ENCODE results near the gene NTM.

Gene NTM

DNA sequence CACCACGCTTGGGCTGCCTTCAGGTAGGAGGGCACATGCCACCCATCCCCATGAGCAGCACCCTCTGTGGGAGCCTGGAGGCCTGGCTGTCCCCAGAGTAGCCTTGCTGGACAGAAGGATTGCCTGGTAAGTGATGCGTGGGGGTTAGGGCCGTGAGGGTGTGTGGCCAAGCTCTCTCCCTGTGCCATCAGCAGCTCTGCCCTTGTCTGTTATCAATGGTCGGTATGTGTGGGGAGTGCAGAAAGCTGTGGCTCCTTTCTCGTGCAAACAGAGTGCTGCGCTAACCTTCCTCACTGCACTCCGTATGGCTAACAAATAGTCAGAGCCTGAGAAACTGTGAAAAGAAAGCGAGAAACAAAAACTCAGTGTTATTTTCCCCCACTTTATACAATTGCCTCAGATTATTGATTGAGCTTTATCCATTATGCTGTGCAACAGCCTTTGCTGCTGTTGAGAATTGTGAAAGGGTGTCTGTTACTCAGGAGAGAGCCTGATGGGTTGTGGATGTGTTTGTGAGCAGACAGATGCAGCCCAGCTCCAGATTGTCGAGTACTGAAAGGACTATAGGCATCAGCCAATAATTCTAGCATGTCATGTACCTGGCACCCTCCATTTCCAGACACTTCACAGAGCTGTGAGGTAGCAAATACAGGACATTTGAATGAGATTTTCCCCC lies 432.2 kb downstream of the NTM start:
- DNase-seq, result no peak

DNA sequence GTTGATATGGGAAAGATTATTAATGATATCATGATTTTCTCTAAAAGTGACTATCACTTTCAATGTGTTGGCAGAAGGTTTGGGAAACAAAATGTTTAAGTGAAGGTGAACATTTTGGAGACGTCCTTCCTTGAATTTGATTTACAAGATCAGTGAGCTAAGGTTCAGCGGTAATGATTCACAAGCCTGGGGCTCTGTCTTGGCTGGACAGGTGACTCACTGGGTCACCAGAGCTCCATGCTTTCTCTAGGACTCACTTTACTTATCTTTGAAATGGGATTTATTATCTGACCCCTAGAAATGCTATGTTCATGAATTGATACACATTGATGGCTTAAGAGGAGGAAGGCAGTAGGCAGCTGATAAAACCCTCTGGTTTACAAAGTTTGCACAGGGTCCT lies 437.5 kb downstream of the NTM start:
- no peak for DNase-seq

DNA sequence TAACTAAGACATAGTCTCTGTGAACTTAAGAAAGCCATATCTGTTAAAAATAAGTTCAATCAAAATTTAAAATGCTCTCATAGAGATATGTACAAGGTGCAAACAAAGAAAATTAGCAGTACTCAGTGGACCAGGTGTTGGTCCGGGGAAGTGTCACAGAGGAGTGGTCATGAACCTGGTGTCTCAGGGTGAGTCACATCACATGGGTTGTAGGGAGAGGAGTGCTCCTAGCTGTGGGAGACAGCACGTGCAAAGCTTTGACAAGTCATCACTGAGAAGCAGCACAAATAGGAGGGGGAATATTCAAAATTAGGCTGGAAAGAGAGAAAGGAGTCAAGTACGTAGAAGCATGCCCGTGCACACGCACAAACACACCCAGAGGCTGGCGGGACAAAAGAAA lies 438.1 kb downstream of the NTM start:
- no peak for DNase-seq

DNA sequence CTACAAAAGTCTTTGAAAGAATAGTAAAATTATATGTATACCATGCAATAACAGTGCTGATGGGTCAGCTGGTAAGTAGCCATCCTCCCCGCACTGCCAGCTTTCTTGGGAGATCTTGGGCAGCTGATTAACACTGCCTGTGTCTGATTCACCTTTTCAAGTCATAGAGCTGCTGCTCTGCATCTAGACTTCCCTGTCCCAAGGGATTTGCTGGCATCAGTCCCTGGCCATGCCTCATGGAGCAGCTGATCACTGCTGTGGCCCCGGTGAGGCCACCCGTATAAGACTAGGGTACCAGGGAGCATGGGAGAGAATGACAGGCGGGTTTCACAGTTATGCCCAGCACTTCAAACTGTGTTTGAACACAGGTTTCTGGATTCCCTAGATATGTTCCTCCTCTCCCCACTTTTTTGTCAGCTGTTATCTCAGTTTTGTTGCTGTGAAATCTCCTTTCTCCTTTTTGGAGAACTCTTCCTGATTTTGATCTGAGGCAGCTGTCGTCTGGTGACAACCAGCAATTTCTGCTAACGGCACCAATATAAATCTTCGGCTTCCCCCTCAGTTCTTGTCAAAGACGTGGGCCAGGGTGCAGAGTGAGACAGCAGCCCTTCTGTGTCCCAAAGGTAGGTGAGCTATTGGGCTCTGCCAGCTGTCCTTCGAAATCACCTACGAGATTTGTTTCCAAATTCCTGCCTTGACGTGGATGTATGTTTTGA lies 438.9 kb downstream of the NTM start:
- DNase-seq, result no peak

DNA sequence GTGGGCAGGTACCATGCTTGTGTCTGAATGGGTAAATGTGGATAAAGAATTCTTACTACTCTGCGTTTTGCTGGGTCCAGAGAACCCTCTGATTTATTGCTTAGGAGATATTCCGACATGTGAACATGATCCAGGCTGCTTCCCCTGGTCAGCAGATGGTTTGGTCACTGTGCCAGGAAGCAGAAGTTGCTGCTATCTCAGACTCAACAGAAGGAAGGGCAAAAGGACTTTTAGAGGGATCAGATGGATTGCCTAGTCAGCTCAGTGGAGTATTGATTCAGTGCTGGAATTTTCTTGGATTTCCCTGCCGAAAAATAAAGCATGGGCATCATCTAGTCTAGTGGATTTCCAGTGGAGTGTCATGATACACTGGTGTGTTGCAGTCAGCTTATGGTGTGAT lies 440.1 kb downstream of the NTM start:
- DNase-seq, result no peak

DNA sequence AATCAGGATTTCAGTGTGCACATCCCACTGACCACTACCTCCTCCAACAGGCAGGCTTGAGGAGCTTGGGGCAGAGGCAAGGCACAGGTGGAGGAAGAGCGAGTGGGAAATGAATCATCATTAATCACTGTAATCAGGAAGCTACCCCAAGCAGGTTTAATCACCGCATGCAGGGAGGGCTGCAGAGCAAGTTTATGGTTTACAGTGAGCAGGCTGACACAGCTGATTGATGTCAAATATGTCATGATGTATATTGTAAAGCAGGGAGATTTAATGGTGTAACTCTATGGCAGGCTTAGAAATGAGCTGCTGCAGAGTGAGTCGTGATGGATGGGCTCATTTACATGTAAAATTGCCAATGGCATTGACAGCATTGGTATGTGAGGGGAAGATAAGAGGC lies 441.0 kb downstream of the NTM start:
- DNase-seq, result no peak

DNA sequence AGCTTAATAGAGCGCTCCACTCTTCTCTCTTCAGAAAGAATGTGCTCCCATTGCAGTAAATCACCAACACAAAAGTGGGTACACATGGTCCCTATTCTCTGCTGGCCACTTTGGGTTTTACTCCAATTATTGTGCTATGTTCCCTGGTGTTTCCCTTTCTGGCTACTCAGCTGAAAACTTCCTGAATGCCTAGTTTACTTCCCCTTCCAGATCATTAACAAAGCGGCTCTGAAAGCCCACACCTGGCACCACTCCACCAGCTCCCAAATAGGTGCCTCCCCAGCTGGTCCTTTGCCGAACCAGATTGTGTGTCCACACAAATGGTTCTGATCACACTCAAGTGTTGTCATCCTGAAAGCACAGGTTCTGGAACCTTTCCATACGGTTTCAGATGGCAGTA lies 443.7 kb downstream of the NTM start:
- no peak for DNase-seq

DNA sequence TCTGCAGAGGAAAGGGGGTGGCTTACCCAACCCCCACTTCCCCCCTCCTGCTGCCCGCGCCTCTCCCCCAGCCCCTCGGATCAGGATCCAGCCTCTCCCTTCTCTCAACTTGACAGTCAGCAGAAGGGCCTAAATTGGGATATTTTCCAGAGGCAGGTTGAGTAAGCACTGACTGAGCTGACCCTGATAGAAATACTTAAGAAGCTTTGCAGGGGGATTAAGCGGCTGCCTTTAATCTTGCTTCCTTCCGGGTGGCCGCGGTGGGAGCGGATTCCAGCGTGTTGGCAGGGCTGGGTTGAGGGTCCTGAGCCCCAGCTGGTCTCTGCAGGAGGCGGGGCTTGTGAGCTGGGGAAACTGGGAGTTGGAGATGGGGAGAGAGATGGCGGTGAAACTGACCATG lies 445.2 kb downstream of the NTM start:
- no peak for DNase-seq

DNA sequence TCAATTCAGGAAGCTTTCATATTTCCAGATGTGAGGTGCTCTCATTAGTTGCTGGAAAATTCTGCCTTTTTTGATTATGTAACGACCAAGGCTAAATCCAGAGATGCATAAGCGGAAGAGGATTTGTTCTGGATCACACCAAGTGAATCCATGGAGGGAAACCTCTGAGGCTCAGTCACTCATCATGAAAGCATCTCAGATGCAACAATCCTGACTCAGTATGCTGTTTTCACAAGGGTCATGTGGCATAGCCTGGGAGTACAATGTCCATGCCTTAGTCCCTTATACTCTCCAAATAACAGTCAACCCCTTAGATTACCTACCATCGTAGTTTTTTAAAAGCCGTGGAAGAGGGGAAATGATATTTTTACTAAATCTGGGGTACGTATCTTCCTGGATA lies 445.6 kb downstream of the NTM start:
- no peak for DNase-seq

DNA sequence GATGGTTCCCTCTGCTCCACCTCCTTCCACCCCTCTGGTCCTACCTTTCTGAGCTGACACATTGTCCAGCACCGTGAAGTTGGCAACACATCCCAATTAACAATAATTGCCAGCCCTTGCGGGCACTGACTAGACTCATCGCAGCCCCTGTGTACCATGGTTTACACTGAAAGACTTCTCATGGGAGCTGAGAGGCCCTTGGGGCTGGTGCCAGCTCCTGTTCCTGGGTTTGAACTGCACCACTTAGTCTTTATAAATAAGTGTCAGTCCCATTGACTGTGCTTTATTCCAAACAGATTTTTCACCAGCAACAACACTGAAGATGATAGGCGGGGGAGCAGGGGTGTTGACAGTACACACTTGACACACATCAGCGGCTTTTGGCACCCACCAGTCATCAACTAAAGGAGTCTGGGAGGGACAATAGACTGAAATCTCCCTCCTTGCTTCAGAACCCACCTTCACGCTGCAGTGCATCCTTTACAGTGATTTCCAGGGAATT lies 447.3 kb downstream of the NTM start:
- no peak for DNase-seq

DNA sequence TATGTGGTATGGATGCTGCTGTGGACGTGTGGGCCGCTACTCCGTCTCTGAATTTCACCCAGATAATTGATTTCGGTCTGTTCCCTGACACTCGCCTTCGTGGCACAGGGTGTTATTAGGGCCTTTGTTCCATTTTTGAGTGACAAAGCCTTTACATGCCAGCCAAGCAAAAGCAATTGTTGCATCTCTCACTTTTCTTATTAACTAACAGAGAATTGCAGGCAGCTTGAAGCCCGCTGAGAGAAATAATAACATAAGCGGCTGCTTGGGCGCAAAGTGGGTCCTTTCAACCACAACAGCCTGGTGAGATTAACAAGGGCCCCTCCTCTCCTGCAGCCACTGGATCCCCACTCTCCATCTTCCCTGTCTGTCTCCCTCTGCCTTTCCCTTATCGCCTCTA lies 449.4 kb downstream of the NTM start:
- DNase-seq, result no peak

DNA sequence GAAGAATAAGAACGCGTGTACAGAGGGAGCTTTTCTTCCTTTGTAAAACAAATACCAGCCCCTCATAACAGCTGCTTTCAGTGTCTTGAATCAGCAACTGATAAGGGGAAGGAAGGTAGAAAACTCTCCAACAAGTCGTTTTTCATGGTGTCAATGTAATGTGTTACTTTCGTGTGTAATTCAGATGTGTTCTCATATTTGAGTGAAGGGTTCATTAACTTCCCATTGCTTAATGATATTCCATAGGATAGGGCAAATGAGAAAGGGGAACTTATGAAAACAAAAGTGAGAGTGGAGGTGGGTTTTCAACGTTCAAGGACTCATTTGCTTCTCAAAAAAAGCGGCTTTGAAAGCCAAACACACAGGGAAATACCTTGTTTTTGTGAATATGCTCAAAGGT lies 452.1 kb downstream of the NTM start:
- DNase-seq, result no peak

DNA sequence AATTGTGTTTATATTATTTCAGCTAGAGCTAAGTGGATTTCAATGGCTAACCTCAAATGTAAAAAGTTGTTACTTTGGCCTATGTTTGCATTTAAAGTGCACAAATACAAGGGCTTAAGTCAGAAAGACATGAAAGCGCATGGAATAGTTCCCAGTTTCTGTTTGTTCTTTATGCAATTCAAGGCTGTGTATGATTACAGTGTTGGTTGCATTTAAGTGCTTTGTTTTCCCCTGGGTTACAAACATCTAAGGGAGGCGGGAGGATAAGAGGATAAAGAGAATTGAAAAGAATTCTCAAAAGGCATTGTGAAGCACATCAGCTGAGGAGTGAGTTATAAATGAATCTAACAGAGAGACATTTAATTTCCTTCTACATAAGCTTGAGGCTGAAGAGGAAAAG lies 453.4 kb downstream of the NTM start:
- no peak for DNase-seq

DNA sequence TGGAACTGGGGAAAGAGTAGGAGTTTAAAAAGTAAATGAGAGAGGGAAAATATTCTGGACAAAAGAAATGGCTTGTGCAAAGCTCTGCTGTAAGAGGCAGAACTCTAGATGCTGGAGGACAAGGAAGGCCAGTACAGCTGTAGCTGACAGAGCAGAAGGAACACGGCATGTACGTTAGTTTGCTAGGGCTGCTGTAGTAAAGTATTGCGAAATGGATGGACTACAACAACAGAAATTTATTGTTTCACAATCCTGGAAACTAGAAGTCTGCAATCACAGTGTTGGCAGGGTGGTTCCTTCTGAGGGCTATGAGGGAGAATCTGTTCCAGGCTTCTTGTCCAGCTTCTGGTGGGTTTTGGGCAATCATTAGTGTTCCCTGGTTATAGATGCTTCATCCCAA lies 454.4 kb downstream of the NTM start:
- no peak for DNase-seq

DNA sequence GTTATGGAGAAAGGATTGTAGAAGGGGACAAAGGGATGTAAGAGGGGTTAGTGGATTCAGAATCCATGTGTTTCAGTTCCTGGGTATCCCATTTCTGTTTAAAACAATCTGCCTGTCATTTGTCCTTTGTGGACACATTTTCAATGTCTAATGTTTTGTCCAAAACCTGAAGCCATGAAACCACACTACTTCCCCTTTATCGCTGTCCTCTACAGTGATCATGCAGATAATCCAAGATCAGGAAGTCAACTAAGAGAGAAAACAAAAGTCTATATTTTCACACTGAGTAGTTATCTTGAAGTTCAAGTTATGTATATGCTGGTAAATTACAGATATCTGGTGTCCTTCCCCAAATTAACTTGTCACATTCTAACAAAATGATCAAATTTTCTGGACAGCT lies 457.0 kb downstream of the NTM start:
- no peak for DNase-seq

DNA sequence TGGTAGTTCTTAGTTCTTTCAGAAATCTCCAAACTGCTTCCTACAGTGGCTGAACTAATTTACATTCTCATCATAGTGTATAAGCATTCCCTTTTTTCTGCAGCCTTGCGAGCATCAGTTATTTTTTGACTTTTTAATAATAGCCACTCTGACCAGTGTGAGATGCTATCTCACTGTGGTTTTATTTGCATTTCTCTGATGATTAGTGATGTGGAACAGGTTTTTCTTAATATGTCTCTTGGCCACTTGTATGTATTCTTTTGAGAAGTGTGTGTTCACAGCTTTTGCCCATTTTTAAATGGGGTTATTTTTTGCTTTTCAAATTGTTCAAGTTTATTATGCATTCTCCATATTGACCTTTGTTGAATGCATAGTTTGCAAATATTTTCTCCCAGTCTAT lies 459.3 kb downstream of the NTM start:
- no peak for DNase-seq

DNA sequence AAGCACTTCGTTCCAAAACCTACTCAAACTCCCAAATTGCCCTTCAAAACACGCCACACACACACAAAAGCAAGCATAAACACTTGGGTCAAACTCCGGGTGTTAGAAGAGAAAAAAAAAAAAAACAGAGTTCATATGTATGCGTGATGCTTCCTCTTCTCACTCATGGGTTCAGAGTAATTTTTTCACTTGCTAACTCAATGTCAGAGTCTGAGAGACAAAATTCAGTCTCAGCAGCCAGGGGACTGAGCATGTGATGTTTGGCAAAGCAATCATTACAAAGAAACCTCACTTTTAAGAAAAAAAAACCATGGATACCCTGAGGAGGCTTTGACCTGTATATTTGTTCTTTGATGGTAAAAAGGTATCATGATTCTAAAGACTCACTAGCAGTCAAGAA lies 461.7 kb downstream of the NTM start:
- DNase-seq, result no peak

DNA sequence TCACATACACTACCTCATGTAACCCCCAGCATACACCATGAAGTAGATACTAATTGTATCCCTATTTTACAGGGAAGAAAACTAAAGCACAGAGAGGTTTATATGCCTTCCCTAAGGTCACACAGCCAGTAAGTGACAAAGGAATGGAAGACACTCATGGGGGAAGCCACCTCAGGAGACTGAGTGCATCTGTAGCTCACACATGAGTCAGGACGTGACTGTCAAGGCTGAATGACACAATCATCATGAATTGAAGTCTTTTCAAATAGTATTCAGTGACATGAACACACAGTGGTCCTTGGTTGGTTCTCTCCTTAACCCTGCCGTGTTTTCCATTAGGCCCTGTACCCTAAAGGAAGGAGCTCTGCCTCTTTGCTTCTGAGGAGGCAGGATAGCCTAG lies 463.0 kb downstream of the NTM start:
- no peak for DNase-seq

DNA sequence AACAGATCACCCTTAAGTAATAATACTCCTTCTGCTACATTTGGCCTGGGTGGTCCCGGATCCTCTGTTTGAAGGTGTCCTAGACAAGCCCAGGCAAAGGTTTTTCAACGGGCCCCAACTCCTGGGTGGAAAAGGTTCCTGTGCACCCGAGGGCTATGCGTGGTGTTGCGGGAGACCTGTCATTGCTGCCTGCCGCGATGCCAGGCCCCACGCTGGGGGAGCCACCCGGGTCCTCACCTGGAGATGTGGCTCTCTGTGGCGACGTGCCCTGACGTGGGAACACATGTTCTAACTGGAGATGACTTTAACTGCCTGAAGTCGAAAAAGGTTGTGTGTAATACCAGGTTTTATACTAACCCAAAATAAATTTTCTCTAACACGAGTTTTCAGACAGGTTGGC lies 467.1 kb downstream of the NTM start:
- no peak for DNase-seq

DNA sequence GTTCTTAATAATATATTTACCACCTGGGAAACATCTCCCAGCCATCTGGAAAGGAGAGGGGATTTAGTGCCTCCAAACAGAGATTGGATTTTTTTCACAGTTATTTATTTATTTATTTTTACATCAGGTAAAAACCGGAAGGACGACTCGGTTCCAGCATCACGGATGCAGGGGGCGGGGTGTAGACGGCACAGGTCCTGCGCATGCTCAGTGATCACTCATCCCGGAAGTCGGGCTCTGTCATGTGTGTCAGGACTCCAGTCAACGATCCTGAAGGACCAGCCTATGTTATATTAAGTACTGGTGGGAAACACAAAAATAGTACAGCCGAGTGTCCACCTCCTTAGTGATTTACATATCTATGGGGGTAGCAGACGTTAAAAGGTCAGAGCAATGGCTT lies 467.6 kb downstream of the NTM start:
- no peak for DNase-seq

DNA sequence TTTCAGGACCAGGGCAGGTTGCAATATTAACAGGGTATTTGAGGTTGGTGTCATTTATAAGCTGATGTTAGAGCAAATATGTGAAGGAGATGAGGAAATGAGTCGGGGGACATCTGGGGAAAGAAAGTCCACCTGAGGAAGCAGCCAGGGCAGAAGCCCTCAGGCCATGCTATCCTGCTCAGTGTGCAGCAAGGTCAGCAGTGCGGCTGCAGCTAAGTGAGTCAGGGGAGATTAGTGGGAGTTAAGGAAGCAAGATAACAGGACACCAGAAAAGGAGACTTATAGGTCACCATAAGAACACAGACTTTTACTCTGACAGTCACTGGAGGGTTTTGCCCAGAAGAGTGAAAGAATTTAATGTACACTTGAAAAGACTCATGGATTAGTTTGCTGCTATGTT lies 468.9 kb downstream of the NTM start:
- no peak for DNase-seq

DNA sequence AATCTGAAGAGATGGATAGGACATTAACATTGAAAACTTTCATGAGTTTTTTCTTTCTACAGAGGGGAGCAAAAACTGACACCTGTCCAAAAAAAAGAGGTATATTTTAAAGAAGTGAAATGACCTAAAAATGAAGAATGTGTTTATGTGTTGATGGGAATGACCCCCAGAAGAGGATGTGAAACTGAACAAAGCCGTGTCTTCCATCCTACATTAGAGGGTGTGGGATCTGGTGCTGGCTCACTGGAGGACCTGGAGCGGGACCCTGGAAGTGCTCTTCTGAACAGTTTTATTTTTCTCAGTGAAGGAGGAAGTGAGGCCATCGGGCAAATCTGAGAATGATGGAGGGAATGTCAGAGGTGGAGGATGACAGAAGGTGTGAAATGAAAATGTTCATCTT lies 470.1 kb downstream of the NTM start:
- no peak for DNase-seq

DNA sequence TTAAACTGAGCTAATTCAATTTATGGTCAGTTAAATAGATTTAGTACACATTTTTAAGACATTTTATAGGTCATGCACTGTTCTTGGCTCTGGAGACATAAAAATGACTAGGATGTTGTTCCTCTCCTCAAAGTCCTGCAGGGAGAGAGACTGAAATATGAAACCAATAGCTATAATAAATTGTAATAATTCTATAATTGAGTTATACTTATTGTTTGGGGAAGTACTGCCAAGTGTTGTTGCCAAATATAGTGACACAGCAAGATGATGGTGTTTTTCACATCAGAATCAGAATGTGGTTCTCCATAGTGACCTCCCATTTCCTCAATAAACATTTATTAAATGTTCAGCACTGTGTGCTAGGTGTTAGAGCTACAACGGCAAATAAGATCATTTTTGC lies 470.6 kb downstream of the NTM start:
- no peak for DNase-seq

DNA sequence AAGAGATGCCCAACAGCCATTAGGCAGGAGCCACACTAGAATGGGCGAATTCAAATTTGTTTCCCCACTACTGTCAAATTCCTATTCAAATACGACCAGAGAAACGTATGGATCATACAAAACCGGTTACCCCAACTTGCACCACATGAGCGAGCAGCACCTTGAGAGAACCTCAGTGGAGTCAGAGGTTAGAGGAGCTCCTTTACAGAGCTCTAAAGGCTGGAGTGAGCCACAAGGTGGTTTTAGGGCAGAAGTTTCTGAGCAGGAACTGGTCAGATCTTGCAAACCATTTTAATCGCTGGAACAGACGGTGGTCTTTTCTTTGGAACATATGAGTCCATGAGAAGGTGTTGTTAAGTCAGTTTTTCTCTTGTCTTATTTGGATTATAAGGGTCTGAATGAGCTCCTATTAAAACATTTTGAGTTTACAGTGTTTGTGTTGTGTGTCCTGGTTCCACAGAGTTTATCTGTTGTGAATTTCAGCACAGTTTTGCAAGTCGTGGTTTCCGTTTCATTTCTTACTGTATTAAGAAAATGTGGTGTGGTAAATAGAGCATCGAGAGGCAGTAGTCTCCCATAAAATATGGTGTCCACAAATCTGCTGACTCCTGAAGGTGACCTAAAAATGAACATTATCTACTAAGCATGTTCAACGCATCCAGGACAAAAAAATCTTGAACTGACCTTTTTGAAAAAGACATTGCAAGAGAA lies 471.7 kb downstream of the NTM start:
- no peak for DNase-seq
